ENCODE data around the gene RETN. TPM values are rescaled to one million over a fixed set of nuclear protein-coding genes. Genes with fewer than 3 reads are reported as not detected.
A peak's percentile ranks its signal among the peaks of the same experiment; 100 is the strongest.

Gene RETN
- polyA plus RNA-seq, 1 donor: 1.1 TPM

DNA sequence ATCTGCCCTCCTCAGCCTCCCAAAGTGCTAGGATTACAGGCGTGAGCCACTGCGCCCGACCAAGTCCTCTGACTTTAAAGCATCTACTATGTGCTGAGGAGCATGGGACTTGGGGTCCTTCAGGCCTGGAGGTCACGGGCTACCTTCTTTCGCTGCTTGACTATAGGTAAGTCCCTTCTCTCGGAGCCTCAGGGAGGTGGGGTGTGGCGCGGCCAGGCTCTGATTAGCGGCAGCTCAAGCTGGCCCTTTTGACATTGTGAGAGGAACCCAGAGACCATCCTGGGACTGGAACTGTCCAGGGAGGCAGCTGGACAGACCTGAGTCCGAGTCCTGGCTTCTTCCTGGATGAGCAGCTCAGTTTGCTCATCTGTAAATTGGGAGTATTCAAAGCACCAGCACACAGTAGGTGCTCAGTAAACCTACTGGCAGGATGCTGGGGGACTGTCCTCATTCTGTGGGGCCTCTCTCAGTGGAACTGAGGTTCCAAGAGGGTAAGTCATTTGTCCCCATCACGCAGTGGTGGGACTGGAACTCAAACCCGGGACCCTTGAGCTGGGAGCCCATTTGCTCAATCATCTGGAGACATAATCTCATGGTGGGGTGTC is 32.3 kb downstream of the RETN start:
- no CpG with 5 or more reads among the region's 12 CpGs for WGBS (ENCODE audit: insufficient coverage, low lambda C conversion rate)
- peaks cover 10% of the 10 kb centered on the region for H3K27me3 ChIP-seq (ENCODE audit: control insufficient read depth, insufficient read depth, low read length)

DNA sequence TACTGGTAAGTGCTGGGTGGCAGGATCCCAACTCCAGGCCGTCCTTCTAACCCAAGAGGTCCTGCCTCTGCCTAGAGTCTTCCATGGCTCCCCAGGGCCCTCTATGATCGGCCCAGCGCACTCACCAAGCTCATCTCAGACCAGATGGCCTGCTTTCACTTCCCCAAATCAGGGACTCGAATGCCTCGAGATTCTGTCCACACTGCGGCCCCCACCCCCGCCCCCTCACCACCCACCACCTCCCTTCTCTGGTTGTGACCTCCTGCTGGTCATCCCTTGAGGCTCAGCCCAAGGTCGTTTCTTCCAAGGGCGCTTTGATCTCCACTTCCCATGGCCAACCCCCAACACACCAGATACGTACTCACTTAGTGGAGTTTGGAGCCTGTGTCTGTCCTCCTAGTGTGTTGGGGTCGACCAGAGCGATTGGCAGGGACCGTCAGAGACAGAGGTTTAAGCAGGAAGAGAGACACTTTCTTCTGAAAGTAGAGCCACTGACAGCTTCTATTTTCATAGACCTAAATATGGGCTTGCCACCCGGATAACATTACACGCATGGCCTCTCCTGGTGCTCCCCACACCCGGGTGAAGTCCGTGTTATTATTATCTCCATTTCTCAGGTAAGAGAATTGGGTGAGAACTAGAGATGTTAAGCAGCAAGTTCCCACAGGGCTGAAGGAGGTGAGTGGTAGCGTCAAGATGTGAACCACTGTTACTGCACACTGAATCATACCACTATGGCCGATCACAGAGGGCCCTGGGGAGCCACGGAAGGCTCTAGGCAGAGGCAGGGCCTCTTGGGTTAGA is 33.0 kb downstream of the RETN start, which contains the start of gene FCER2:
Gene FCER2, minus strand, starts transcription at position 478 of the 804 bp plus-strand sequence. CDS start 2,371 bp downstream, outside the sequence.
- H3K4me3 ChIP-seq (ENCODE audit: low read length): no peak within 1 kb of the TSS
- H3K27me3 ChIP-seq (ENCODE audit: control insufficient read depth, insufficient read depth, low read length): peaks cover 10% of the 10 kb centered on the region
- DNase-seq: no peak
- H3K9me3 ChIP-seq (ENCODE audit: control insufficient read depth, low read depth, low read length): no peaks in the 10 kb centered on the region
- H3K36me3 ChIP-seq (ENCODE audit: control insufficient read depth, insufficient read depth, low read length): no peaks in the 10 kb centered on the region
- H3K4me1 ChIP-seq (ENCODE audit: control insufficient read depth, insufficient read depth, low read length): no peaks in the 10 kb centered on the region
- WGBS (ENCODE audit: insufficient coverage, low lambda C conversion rate): no CpG with 5 or more reads among the region's 20 CpGs
- H3K27ac ChIP-seq (ENCODE audit: low read length): no peak within 1 kb of the TSS

More for the DNA sequence above, 32.3 kb downstream of the RETN start:
- Histone ChIP-seq H3K4me1 (ENCODE audit: control insufficient read depth, insufficient read depth, low read length) (no peaks in the 10 kb centered on the region), H3K27ac (ENCODE audit: low read length) (no peak overlapping the region), H3K4me3 (ENCODE audit: low read length) (no peak overlapping the region), H3K9me3 (ENCODE audit: control insufficient read depth, low read depth, low read length) (no peaks in the 10 kb centered on the region), H3K36me3 (ENCODE audit: control insufficient read depth, insufficient read depth, low read length) (no peaks in the 10 kb centered on the region)
- DNase-seq: no peak

DNA sequence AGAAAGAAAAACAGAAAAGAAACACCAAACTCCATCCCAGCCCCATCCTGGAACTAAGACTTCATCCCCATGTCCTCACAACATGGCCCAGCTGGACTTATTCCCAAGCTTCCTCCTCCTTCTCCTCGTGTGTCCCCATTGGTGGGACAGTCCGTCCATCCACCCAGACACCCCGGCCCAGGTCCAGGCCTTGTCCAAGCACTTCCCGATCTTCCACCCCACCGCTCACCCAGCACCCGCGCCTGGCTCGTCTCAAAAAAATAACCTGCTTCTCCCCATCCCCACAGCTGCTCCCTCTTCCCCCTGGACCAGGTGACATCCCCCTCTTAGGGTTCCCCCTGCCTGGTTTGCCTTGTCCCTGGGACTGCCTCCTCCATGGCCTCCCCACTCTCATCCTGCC is 34.5 kb downstream of the RETN start:
- H3K4me1 ChIP-seq (ENCODE audit: control insufficient read depth, insufficient read depth, low read length): no peaks in the 10 kb centered on the region
- DNase-seq: no peak
- no CpG with 5 or more reads among the region's 8 CpGs for WGBS (ENCODE audit: insufficient coverage, low lambda C conversion rate)
- no peak overlapping the region for H3K4me3 ChIP-seq (ENCODE audit: low read length)
- H3K27me3 ChIP-seq (ENCODE audit: control insufficient read depth, insufficient read depth, low read length): peaks cover 7% of the 10 kb centered on the region
- no peaks in the 10 kb centered on the region for H3K36me3 ChIP-seq (ENCODE audit: control insufficient read depth, insufficient read depth, low read length)
- H3K27ac ChIP-seq (ENCODE audit: low read length): no peak overlapping the region
- H3K9me3 ChIP-seq (ENCODE audit: control insufficient read depth, low read depth, low read length): no peaks in the 10 kb centered on the region

DNA sequence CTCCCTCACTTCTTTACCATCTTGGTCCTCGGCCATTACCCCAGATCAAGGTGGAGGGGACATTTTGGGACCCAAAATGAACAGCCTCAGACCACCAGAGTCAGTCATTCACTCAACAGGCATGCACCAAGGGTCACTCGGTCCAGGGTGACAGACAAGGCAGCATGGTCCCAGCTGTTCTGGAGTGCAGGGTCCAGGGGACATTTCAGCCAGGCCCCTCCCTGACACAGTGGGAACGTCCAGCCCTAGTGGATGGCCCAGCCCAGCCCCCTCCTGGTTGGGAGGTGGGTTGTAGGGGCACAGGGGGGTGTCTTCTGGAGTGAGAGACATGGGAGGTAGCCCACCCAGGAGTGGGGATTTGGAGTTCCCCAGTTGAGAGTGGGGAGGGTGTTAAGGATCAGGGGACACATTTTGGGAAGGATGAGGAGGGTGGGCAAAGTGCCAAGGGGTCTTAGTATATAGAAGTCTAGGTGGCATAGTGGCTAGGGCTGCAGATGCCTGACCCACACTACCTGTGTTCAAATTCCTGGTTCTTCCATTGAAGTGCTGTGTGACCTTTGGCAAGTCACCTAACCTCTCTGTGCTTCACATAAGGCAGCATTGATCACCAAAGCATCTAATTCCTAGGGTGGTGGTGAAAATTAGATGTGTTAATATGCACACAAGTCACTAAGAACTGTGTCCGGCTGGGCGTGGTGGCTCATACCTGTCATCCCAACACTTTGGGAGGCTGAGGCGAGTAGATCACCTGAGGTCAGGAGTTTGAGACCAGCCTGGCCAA is 35.6 kb downstream of the RETN start:
- no peaks in the 10 kb centered on the region for H3K4me1 ChIP-seq (ENCODE audit: control insufficient read depth, insufficient read depth, low read length)
- peaks cover 2% of the 10 kb centered on the region for H3K27me3 ChIP-seq (ENCODE audit: control insufficient read depth, insufficient read depth, low read length)
- no peak overlapping the region for H3K4me3 ChIP-seq (ENCODE audit: low read length)
- WGBS (ENCODE audit: insufficient coverage, low lambda C conversion rate): no CpG with 5 or more reads among the region's 6 CpGs
- DNase-seq: no peak
- no peaks in the 10 kb centered on the region for H3K9me3 ChIP-seq (ENCODE audit: control insufficient read depth, low read depth, low read length)
- H3K27ac ChIP-seq (ENCODE audit: low read length): no peak overlapping the region
- no peaks in the 10 kb centered on the region for H3K36me3 ChIP-seq (ENCODE audit: control insufficient read depth, insufficient read depth, low read length)

DNA sequence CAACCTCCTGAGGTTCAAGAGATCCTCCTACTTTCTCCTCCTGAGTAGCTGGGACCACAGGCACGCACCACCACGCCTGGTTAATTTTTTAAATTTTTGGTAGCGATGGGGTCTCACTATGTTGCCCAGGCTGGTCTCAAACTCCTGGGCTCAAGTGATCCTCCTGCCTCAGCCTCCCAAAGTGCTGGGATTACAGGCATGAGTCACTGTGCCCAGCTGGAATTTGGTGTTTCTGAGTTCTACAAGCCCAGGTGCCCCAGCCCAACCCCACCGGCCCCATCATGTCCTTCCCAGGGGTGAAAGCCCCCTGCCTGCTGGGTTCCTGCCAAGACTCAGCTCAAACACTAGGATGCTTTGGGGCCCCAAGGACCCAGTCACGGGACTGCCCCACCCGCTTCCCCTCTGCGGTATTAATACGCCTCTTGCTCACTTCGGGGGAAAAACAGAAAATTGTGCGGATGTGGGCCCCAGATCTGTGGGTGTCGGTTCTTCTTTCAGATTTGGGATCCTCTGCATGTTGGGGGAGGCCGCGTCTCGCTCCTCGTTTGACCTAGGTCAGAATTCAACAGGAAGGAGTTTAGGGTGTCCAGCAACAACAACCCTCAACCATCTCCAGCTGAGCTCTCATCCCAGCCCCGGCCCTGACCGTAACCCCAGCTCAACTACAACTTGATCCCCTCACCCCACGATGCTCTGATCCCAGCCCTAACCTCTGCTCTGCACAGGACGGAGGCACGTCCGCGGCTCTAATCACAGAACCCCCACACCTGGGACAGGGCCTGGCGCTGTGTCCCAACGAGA is 36.7 kb downstream of the RETN start:
- Histone ChIP-seq H3K4me3 (ENCODE audit: low read length) (no peak overlapping the region), H3K4me1 (ENCODE audit: control insufficient read depth, insufficient read depth, low read length) (no peaks in the 10 kb centered on the region), H3K27ac (ENCODE audit: low read length) (no peak overlapping the region), H3K27me3 (ENCODE audit: control insufficient read depth, insufficient read depth, low read length) (no peaks in the 10 kb centered on the region), H3K36me3 (ENCODE audit: control insufficient read depth, insufficient read depth, low read length) (no peaks in the 10 kb centered on the region), H3K9me3 (ENCODE audit: control insufficient read depth, low read depth, low read length) (no peaks in the 10 kb centered on the region)
- no CpG with 5 or more reads among the region's 24 CpGs for WGBS (ENCODE audit: insufficient coverage, low lambda C conversion rate)
- DNase-seq: peak in 1 of 2 donors; percentile 10

DNA sequence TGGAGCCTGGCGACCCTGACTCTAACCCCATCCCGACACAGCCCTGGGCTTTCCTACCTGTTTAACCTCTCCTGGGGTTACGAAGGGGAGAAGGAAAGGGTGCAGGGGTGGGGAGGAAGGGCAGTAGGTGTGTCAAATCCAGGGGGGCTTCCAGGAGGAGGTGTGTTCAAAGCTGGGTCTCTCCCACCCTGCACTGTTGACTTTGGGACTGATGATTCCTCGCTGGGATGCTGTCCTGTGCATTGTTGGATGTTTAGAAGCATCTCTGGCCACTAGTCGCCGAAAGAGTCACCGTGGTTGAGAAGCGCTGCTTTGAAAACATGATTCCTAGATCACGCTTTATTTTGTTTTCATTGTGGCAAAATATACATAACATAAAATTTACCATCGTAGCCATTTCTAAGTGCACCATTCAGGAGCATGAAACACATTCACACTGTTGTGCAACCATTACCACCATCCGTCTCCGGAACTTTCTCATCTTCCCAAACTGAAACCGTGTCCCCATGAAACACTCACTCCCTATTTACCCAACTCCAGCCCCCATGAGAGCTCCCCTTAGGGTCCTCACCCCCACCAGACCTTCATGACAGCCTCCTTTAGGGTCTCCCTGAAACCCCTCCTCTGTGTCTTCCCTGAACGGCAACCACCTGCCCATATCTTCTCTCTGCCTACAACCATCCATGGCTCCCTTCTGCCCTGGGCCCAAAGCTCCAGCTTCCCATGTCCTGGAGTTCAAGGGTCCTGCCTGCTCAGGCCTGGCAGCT is 37.5 kb downstream of the RETN start:
- no peak for DNase-seq
- WGBS (ENCODE audit: insufficient coverage, low lambda C conversion rate): 89% methylated on average over 5 of the region's 14 CpGs
- H3K27me3 ChIP-seq (ENCODE audit: control insufficient read depth, insufficient read depth, low read length): no peaks in the 10 kb centered on the region
- H3K4me1 ChIP-seq (ENCODE audit: control insufficient read depth, insufficient read depth, low read length): no peaks in the 10 kb centered on the region
- no peak overlapping the region for H3K27ac ChIP-seq (ENCODE audit: low read length)
- no peaks in the 10 kb centered on the region for H3K9me3 ChIP-seq (ENCODE audit: control insufficient read depth, low read depth, low read length)
- no peaks in the 10 kb centered on the region for H3K36me3 ChIP-seq (ENCODE audit: control insufficient read depth, insufficient read depth, low read length)
- H3K4me3 ChIP-seq (ENCODE audit: low read length): no peak overlapping the region

DNA sequence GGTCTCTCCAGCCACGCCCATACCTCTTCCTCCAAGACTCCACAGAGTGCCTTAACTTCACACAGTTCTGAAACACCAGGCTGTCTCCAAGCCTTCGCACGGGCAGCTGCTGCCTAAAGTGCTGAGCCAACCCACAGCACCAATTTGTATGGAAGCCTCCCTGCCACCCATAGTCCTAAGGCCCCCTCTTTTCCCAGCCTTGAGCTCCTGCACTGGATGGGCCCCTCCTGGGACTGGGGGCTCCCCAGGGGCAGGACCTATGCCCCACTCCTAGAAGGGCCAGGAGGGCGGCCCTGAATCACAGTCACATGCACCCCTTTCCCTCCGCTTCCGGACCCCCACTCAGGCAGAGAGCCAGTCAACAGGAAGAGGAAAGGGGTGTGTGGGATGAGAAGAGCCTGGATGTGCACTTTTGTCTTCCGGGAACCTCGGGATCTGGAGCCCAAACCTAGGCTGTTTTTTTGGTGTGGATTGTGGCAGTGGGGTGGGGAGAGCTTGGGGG is 38.2 kb downstream of the RETN start:
- Histone ChIP-seq H3K36me3 (ENCODE audit: control insufficient read depth, insufficient read depth, low read length) (no peaks in the 10 kb centered on the region), H3K9me3 (ENCODE audit: control insufficient read depth, low read depth, low read length) (no peaks in the 10 kb centered on the region), H3K27me3 (ENCODE audit: control insufficient read depth, insufficient read depth, low read length) (no peaks in the 10 kb centered on the region), H3K4me1 (ENCODE audit: control insufficient read depth, insufficient read depth, low read length) (no peaks in the 10 kb centered on the region), H3K4me3 (ENCODE audit: low read length) (no peak overlapping the region), H3K27ac (ENCODE audit: low read length) (no peak overlapping the region)
- WGBS (ENCODE audit: insufficient coverage, low lambda C conversion rate): no CpG with 5 or more reads among the region's 8 CpGs
- DNase-seq: no peak

DNA sequence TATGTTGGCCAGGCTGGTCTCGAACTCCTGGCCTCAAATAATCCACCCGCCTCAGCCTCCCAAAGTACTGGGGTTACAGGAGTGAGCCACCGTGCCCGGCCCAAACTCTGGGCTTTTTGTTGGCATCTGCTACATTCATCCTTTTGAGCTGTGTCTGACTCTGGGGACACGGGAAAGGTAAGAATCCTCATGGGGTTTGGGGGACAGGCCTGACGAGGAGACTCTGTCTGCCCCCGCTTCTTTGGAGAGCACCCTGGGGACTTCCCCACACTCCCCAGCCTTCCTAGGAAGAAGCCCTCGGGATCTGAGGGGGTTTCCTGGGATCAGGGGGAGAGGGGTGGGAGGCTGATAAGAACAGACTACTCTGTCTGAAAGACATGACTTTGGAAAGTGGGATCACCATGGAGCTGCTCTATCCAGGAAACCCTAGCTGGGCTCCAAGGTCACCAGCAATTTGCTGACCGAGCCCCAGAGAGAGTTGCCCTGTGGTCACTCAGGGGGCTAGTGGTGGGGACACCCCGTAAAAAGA is 41.1 kb downstream of the RETN start:
- no peak for DNase-seq
- Histone ChIP-seq H3K9me3 (ENCODE audit: control insufficient read depth, low read depth, low read length) (no peaks in the 10 kb centered on the region), H3K27ac (ENCODE audit: low read length) (no peak overlapping the region), H3K4me3 (ENCODE audit: low read length) (no peak overlapping the region), H3K4me1 (ENCODE audit: control insufficient read depth, insufficient read depth, low read length) (no peaks in the 10 kb centered on the region), H3K27me3 (ENCODE audit: control insufficient read depth, insufficient read depth, low read length) (no peaks in the 10 kb centered on the region), H3K36me3 (ENCODE audit: control insufficient read depth, insufficient read depth, low read length) (no peaks in the 10 kb centered on the region)
- WGBS (ENCODE audit: insufficient coverage, low lambda C conversion rate): no CpG with 5 or more reads among the region's 10 CpGs

DNA sequence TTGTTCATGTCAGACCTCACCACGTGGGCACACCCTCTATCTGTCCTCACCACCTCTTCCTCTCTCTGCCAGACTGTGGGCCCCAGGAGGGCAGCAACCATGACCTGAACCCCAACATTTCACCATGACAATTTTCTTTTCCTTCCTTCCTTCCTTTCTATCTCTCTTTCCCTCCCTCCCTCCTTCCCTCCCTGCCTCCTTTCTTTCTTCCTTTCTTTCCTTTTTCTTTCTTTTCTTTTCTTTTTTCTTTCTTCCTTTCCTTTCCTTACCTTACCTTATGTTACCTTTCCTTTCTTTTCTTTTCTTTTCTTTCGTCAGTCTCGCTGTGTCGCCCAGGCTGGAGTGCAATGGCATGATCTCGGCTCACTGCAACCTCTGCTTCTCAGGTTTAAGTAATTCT is 41.8 kb downstream of the RETN start:
- no peak overlapping the region for H3K4me3 ChIP-seq (ENCODE audit: low read length)
- H3K36me3 ChIP-seq (ENCODE audit: control insufficient read depth, insufficient read depth, low read length): no peaks in the 10 kb centered on the region
- WGBS (ENCODE audit: insufficient coverage, low lambda C conversion rate): 88% methylated on average over 4 of the region's 5 CpGs
- no peak overlapping the region for H3K27ac ChIP-seq (ENCODE audit: low read length)
- no peak for DNase-seq
- H3K4me1 ChIP-seq (ENCODE audit: control insufficient read depth, insufficient read depth, low read length): no peaks in the 10 kb centered on the region
- no peaks in the 10 kb centered on the region for H3K9me3 ChIP-seq (ENCODE audit: control insufficient read depth, low read depth, low read length)
- no peaks in the 10 kb centered on the region for H3K27me3 ChIP-seq (ENCODE audit: control insufficient read depth, insufficient read depth, low read length)

Data from large intestine (tissue), 3 donors.